ENCODE data around the gene ZIC2.
A peak's percentile ranks its signal among the peaks of the same experiment; 100 is the strongest.

The ZIC2 gene

DNA sequence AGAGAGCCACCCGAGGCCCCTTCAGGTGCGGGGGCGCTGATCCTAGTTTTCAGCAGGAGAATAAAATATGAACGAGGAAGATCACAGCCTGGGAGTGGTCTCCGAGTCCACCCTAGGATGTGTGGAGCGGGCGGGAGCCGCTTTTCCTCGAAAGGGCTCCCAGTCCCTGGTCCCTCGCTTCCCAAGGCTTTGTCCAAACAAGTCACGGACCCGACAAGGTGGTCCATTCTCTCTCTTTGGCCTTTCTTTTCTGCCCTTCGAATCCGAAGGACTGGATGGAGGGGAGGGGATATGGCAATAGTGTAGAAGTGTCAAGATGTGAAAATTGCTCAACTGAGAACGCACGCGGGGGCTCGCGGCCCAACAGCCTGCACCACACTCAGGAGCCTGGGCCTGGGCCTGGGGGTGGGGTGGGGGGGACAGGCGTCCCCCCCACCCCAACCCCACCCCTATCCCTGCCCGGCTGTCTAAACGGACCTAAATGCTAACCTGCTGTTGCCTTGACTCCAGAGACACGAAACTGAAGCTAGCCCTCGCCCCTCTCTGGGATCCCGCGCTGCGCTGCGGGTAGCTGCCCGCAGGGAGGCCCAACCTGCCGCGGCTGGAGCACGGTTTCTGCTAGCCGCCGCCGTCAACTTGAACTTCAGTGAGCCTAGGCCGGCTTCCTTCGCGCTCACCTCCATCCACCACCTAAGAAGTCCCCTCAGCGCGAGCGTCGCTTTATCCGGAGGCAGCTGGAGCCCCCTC is 7.1 kb downstream of the ZIC2 start:
- no peak for DNase-seq

DNA sequence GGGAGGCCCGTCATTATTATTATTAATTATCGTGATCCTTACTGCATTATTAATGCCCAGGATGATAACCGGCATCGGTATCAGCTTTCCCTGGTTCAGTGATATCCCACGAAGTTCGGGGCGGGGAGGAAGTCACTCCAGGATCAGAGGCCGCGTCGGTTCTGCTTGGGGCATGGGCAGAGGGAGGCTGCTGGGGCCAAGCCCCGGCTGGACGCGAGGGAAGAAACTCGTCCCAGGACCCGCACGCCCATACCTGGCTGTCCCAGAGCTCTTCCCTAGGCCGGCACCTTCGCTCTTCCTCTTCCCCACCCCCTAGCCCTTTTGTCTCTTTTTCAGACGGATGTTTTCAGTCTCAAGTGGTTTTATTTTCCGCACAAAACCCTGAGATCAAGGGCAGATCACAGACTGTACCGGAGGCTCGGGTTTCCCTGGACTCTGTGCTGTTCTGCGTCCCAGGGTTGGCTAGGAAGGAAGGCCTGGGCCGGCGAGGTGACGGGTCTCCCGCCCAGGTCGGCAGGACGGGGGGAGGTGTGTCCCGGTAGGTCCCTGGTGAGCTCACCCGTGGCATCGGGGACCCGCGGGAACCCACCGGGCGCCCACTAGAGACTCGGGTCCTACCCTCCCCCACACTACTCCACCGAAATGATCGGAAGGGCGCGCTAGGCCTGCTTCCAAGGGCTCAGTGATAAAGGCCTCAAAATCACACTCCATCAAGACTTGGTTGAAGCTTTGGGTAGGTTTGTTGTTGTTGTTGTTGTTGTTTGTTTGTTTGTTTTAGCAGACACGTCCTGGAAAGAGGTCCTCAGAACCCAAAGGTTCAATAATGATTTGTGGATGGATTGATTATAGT is 7.9 kb downstream of the ZIC2 start:
- DNase-seq = no peak

DNA sequence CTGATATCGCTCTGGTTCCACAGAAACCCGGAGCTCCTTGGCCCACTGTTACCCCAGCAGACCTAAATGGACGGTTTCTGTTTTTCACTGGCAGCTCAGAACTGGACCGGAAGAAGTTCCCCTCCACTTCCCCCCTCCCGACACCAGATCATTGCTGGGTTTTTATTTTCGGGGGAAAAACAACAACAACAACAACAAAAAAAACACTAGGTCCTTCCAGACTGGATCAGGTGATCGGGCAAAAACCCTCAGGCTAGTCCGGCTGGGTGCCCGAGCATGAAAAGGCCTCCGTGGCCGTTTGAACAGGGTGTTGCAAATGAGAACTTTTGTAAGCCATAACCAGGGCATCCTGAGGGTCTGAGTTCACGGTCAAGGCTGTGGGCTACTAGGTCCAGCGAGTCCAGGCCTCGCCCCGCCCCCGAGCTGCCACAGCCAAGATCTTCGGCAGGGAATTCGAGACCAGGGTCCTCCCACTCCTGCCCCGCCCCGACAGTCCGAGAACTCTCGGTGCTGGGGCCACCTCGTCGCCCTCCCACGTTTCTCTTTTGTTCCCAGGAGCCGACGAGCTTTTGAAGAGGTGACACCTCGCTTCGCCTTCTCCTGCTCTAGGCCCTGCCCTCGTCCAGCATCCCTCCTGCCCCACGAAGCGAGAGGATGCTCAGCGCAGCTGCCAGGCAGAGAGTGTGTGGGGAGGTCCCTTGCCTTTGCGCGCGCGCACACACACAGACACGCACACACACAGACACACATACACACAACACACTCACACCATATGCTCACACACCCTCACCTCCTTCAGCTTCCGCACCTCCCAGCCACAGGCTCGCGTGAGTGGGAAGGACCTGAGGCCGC is 8.8 kb downstream of the ZIC2 start:
- DNase-seq = no peak

DNA sequence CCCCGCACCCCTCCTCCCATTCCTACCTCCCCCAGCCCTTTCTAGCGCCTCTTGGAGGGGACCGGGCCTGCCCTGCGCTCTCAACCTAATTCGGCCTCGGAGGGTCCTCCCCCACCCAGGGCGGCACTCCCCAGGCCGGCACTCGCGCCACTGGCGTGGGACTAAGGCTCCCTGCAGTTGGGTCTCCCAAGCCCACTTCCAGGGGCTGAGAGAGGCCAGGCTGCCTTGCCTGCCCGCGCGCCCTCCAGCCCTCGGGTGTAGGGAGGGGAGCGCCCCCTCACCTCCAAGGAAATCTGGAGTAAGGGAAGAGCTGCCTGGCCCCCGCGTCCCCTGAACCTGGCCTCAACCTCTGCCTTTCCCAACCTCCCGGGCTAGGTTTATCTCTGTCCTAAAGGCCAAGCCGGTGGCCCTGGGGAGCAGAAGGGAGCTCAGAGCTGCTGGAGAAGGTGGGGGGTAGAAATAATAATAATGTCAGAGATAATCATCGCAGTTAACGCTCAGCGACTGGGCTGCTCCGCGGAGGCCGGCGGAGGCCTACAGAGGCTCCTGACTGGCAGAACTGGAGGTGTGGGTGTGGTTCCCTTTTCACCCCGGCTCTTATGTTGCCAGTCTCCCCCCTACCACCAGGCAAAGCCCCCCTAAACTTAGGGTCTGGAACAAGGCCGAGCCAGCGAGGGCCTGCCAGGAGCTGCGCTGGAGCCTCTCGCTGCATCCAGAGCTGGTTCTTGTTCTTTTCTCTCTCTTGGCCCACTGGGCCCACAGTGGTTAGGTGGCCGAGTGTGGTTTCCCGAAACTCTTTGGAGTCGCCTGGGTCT is 9.6 kb downstream of the ZIC2 start:
- no peak for DNase-seq

DNA sequence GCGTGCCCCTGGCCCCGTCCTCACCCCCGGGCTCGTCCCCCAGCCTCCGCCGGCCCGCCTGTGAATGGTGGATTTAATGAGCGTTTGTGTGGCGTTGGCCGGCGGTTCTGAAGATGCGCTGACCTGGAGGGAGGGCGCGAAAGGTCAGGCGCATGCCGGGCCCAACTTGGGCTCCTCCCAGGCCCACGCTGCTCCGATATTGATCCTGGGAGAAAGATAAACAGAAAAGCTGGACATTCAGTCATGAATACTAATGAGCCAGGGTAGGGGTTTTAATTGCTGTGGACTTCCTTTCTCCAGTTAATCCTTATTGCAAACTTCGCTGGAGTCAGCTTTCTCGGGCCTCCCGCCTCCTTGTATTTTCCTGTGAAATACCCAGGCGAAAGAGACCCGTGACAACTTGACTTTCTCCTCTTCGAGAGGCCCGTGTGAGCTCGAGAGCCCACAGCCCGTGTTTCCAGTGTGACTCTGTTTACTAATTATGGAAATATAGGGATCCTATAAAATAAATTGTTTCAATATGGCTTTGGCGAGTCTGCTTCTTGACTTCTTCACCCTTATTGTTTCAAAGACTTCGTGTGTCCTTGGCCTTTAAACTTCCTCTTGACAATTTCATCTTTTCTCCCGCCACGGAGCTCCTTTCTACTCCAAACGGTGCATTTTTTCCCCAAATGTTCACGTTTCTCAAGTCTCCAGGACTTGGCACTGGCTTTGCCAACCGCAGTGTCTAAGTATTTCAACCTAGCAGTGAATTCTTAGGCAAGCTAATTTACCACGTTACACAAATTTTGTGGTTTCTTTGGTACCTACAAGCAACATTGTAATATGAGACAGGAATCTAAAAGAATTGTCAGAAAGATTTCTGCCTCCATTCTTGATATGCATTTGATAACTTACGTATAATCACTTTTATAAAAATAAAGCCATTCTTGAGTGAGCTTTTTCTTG is 10.5 kb downstream of the ZIC2 start:
- DNase-seq = no peak

DNA sequence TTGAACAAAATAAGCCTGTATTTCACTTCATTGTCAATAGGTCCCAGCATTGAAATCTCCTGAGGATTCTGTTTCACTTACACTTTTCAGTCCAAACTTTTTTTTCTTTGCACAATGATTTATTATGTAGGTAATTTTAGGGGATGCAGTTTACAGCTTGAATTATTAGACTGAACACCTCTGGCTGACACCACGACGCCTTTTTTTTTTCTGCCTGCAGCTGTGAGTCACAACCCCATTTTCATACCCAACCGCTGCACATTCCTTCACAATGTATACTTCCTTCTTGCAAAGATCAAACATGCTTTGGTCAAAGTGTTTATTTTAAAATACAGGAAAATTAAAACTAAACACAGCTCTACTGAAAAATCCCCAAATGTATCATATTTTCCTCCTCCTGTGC is 11.4 kb downstream of the ZIC2 start:
- no peak for DNase-seq

DNA sequence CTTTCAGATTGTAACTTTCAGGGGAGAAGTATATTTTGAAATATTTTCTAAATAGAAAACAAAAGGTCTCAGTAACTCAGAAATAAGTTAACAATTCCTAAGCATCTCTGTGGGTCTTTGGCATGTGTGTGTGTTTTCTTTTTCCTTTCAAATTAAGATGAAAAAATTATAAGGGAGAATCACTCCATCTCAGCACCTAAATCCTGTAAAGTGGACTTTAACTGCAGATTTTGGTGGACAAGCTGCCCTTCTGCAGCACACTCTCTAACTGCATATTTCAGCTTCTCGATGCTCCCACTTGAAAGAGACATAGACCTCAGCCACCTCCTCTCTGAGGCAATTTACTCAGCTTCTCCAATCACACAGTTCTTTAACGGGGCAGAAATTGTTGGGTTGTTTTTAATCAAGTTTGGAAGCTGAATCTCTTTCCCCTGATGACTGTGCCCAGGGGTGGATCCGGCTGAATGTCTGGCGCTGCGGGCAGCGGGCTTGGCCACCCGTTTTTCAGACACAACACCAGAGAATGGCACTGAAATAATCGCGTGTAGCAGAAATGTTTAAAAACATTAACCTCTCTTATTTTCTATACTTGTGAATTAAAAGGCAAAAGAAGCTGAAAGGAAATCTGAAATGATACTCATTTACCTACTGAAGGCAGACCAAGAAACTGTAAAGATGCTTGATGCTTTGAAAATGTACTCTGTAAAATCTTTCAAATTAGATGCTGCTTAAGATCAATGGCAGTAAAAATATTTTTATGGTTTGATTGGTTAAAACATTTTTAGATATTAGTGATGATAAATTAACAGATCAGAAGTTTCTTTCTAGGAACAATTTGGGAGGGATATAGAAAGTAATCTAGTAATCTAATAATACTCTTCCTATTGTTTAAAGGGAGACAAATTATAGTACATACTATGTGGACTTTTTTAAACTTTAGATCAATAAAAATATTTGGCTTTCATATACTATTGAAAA is 12.4 kb downstream of the ZIC2 start:
- no peak for DNase-seq

DNA sequence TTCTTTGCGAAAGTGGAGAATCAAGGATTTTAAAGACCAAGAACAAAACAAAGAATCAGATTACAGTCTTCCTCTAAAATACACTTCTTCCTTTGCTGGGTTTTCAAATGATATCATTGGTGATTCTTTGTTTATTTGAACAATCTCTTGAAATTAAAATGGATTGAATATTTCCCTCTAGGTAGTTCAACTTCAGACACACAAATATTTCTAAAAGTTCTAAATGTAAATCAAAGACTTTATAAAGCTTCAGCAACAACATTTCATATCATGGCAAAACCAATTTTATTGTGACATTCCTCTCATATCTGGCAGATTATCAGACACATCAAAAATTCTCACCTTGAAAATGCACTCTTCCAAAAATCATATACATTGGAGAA is 13.0 kb downstream of the ZIC2 start:
- no peak for DNase-seq

DNA sequence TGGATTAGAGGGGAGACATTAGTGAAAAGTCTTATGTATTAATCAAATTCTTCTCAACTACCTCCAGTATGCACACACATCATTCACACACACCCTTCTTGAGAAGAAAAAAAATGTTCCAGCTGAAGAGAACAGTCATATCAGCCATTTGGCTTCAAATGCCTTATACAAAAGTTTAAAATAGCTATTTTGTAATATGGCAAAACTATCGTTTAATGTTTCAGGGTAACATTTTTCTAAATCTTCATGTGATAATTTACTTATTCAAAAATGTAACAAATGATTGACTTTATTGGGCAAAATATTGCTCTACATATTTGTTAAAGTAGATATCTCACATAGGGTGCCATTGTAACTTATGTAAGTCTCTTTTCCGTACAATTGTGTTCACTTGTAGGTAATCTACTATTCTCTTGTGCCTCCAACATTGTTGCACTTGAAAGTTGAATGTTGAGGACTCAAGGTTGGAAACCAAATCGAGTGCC is 13.6 kb downstream of the ZIC2 start:
- DNase-seq = no peak

DNA sequence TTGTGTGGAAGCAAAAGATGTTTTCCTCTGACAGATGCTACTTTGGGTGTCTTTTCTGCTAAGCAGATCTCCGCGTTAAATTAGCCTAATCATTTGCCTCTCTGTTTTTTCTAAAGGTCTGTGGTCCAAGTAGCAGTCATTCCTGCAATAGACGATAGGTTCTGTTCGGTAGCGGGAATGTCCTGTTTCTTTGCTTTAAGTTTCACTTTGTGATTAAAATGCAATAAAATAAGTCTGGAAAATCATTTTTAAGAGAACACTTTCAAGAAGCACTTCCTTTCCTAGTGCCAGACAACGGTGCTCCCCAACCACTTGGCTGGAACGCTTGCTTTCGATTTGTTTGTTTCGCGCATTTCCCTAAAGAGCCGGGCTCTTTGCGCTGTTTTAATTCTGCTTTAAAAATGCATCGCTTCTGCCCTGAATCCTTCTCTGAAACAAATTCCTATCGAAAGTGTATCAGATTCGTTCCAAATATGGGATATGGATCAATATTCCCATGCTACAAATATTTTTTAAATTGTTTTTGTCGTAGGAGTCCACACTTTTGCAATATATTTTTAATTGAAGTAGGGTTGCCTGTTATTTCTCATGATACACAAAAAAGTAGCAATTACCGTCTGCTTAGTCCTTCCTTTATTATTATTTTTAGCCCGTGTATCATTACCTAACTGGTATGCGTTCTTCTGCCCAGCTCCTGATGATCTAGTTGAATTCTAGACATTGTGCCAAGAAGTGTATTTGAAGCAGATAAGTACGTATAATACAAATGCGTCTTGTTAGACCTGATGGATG is 14.2 kb downstream of the ZIC2 start:
- peak; percentile 73 for DNase-seq

DNA sequence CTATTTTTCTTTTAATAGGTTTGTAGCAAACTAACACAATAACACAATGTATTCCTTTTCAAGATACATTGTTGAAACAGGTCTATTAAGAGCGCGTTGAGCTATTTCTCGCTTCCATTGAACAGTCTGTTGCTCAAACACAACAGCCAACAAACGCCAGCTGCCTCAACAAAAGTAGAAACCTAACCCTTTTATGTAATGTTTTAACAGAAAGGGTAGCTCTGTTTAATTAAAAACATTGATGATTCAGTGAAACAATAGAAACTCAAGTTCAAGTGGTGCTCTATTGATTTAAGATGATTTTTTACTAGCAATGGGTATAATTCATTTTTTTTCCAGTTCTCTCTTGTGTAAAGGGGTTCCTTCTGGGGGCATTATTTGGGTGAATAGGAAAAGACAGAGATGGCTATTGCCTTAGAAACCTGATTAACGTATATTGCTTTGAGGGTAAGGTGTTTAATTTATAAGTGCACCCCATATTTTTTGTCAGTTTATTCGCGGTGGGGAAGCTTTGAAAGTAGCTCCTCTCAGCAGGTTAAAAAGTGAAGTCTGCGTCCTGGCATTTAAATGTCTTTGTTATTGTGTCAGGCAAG is 14.9 kb downstream of the ZIC2 start:
- peak; percentile 95 for DNase-seq

DNA sequence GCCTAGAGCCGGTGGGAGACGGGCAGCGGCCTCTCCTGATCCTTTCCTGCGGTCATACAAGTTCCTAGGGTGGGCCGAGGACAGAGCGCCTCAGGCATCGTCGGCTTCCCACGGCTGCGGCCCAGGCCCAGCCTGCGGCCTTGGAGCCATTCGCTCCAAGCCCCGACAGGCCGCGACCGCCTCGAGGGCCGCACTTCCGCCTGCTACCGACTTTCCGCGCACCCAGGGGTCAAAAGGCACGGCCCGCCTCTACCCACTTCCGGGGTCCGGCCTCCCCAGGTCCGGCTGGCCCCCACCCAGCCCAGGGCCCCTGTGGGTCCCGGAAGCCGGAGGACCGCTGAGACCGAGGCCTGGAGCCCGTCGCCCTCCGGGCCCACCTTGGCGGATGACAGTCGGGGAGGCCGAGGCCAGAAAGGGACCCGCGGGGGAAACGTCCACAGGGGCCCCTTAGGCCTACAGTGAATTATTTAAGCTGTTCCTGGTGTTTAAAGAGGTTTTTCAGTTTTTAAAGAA is 16.2 kb downstream of the ZIC2 start:
- DNase-seq = no peak

DNA sequence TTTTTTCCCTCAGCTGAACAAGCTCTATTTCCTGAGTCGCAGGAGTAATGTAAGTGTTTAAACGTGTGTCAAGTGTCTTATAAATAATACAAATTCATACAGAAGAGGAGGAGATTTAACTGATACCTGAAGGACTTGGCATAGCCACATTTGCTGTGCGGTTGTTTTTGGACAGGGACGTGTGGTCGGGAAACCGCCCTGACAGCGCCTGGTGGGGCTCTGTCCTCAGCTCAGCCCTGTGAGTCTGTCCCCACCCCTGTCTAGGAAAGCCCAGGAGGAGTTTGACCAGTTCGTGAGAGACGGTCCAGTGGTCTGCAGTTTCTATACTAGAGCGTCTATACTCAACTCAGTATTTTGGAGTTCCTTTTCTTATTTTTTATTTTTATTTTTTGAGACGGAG is 16.7 kb downstream of the ZIC2 start:
- no peak for DNase-seq

DNA sequence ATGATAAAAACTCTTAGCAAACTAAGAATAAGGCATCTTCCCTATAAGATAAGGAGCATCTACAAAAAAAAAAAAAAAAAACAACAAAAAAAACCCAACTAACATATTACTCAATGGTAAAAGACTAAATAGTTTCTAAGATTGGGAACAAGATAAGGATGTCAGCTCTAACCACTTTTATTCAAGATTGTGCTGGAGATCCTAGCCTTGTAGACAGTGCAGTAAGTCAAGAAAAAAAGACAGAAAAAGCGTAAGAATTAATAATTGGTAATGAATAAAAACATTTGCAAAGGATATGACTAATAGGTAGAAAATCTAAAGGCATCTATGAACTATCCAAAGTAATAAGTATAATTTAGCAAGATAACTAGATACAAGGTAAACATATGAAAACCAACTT is 33.0 kb downstream of the ZIC2 start:
- DNase-seq = no peak

DNA sequence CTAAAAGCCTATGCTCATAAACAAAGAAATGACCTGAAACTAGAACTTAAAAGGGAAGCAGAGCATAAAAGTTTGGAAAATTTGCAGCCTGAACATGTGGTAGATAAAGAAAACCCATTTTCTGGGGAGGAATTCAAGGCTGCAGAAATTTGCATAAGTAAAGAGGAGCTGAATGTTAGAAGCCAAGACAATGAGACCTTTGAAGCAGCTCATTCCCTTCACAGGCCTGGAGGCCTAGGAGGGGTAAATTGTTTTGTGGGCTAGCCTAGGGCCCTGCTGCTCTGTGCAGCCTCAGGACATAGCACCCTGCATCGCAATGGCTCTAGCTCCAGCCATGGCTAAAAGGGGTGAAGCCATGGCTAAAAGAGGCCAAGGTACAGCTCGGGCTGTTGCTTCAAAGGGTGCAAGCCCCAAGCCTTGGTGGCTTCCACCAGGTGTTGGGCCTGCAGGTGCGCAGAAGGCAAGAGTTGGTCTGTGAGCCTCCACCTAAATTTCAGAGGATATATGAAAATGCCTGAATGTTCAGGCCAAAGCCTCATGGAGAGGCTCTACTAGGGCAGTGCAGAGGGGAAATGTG is 38.3 kb downstream of the ZIC2 start:
- no peak for DNase-seq

DNA sequence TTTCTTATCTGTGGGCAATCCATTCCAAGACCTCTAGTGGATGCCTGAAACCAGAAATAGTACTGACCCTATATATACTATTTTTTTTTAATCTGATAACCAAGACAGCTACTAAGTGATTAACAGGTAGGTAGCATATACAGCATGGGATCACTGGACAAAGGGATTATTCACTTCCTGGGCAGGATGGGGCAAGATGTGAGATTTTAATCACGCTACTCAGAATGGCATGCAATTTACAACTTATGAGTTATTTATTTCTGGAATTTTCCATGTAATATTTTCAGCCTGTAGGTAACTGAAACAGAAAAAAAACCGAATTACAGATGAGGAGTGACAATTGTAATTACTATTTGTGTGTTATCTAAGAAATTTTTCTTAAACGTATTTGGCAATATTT is 41.2 kb downstream of the ZIC2 start:
- no peak for DNase-seq

DNA sequence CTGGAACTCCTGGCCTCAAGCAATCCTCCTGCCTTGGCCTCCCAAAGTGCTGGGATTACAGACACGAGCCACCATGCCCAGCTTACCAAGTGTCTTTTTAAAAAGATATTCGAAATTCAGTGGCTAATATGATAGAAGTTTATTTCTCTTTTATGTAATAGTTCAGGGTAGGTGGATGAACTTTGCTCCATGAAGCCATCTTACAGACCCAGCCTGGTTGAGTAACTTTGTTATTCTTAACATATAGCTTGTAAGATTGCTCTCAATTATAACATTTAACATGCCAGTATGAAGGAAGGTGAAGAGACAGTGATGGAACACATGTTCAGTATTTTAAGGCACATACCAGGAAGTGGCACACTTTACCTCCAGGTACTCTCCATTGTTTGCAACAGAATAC is 42.4 kb downstream of the ZIC2 start:
- no peak for DNase-seq

DNA sequence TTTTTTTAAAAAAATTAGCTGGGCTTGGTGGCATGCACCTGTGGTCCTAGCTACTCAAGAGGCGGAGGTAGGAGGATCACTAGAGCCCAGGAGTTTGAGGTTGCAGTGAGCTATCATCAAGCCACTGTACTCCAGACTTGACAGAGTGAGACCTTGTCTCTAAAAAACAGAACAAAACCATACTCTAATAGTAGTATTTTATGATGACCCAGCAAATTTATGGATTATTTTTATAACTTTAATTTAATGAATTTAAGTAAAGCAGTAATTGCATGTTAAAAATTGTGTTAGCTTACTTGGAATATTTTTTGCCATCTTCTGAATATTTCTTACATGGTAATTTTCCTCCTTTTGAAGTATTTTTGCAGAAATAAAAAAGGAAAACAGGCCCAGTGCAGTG is 48.3 kb downstream of the ZIC2 start:
- no peak for DNase-seq
